Measurements from ENCODE around the gene CAP2.

The CAP2 gene, protein sequence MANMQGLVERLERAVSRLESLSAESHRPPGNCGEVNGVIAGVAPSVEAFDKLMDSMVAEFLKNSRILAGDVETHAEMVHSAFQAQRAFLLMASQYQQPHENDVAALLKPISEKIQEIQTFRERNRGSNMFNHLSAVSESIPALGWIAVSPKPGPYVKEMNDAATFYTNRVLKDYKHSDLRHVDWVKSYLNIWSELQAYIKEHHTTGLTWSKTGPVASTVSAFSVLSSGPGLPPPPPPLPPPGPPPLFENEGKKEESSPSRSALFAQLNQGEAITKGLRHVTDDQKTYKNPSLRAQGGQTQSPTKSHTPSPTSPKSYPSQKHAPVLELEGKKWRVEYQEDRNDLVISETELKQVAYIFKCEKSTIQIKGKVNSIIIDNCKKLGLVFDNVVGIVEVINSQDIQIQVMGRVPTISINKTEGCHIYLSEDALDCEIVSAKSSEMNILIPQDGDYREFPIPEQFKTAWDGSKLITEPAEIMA

DNA sequence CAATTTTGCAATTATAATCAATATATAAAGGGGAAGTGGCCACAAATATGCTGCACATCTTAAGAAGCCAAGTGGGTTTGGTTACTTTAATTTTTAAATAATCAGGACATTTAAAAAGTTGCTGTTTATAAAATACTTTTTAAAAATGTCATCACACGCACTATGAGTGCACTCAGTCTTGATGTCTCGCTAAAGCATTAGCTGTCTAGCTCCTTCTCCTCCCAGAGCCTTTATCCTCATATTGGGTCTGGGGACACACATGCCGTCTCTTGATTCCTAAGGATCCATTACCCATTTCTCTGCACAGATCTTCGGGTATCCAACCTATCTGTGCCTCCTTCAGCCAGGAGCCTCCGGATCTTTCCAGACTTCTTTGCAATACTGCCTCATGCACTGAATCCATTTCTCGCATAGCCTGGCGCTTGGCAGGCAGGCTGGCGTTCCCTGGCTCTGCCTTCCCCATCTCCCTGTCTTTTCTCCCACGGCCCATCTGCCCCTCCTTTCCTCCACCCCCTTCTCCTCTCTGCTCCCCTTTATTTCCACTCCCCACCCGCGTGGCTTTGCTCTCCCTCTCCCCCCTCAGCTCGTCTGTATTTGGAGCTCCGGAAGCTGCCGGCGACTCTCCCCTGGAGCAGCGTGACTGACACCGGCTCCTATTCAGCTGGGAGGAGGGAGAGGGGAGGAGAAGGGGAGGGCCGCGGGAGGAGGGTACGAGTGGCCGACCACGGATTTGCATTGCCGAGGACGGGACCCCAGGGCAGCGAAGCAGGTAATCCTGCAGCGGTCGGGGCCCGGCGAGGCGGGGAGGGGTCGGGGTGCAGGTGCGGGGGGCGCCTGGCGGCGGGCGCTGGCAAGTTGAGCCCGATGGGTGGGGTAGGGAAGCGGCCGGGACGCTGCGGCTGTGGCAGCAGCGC is at the start of gene CAP2:
CAP2 (plus strand) TSS at position 618 of the 914 bp plus-strand sequence. CDS start 27,961 bp downstream, outside the sequence.
- DNase-seq: peak; percentile 58 to 81

DNA sequence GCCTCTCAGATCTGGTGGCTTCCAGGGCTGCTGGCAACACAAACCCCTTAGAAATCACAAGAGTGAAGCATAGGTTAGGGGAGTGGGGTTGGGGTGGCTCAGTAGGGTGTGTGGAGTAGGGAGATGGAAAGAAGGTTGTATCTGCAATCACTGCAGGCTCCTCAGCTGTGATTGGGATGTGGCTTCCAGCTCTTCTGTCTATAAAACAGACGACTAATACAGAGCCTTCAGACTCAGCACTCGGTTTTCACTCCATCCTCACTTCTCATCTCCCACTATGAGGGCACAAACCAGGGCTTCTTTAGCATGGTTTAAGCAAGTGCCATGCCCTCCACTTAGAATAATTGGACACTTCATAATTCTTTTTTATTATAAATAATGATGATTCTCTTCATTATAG is 46.4 kb upstream of the CAP2 start:
- no peak for DNase-seq

DNA sequence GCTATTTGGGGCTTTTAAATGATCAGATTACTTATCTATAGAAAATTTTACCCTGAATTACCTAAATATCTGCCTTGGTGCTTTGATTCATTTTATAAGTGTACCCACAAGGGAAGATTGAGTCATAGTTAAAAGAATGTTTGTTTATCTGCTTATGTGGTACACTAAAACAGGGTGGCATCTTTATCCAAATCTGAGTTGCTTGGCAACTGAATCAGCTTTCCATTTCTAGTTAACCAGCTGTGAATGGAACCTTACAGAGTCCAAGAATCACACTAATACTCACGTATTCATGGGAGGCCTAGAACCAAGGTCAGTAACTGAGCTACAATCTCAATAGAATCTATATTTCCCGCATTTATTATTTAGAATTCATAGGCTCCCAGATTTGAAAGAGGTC is 44.0 kb upstream of the CAP2 start:
- no peak for DNase-seq

DNA sequence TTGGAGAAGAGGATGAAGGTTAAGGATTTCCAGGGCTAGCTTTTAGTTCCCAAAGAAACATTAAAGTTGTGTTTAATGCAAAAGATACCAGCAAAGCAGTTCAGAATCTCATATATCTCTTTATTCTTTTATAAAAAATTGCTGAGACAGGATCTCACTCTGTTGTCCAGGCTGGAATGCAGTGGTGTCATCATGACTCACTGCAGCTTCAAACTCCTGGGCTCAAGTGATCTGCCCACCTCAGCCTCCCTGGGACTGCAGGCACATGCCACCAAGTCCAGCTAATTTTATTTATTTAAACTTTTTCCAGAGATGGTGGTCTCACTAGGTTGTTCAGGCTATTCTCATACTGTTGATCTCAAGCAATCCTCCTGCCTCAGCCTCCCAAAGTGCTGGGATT is 41.1 kb upstream of the CAP2 start:
- DNase-seq: no peak

DNA sequence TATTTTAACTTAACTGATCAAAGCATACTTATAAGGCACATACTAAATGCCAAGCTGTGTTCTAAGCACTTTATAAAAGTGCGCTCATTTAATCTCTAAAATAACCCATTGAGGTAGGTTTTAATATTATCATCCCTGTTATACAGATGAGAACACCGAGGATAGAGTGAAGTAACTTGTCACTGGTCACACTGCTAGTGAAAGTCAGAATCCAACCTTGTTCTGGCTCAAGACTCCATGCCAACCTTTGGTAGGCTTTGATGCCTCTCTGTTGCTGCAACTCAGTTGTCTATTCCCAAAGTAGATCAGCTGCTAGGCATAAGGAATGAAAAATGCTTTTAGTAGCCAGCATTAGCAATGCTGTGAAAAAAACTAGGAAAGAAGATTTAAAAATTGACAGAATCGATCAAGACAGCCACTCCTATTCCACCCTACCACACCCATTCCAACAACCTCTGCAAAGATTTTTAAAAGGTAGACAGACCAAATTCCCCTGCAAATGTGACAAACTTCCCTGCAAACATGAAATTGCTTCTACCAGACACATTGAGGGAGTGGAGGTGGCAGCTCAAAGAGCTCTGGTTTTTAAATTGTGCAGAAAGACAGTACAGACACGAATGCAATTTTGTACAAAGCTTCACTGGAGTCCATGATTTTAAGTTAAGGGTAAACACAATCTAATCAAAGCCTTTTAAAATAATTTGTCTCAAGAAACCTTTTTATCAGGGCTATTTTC is 39.8 kb upstream of the CAP2 start:
- no peak for DNase-seq

DNA sequence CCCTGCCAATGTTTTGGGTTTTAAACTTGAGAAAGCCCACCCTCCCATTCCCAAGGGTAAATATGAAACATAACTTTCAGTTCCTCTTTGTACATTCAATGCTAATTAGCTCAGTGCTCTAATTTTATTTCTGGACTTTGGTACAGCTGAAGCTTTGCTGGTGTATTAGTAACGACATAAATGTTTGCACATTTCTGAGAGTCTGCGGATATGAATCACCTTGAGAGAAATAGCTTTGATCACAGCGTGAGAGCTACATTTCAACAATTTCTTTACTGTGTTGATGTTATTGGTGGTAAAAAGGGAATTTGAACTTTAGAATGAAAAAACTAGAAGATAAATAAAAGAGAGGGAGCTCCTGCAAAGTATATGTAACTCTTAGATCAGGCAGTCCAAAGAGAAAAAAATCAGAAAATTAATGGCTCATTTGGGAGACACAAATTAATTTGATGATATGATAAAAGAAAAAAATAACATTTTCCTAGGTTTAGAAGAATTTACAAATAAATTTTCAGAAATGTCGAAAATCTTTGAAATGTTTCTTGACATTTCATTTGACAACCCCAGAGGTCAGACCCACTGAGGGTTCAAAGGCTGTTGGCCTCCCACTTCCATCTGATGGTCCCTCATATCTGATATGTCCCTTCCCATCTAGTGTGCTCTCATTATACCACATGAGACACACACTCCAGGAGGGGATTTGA is 38.5 kb upstream of the CAP2 start:
- no peak for DNase-seq

DNA sequence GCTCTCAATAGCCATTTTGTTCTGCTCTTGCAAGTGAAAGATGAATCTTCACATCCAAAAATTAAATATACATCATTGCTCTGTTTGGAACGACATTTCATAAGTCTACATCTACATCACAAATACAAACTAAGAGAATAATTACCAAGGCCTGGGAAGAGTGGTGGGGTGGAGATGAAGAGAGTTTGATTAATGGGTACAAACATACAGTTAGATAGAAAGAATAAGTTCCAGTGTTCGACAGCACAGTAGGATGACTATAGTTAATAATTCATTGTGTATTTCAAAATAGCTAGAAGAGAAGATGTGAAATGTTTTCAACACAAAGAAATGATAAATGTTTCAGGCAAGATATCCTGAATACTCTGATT is 38.0 kb upstream of the CAP2 start:
- no peak for DNase-seq

DNA sequence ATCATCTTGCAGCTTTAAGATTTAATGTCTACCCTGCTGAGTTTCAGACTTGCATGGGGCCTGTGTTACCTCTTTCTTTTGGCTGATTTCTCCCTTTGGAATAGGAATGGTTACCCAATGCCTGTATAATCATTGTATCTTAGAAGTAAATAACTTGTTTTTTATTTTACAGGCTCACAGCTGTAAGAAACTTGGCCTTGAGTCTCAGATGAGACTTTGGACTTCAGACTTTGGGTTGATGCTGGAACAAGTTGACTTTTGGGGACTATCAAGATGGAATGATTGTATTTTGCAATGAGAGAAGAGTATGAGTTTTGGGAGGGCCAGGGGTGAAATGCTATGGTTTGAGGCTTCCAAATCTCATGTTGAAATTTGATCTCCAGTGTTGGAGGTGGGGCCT is 34.9 kb upstream of the CAP2 start:
- DNase-seq: no peak

DNA sequence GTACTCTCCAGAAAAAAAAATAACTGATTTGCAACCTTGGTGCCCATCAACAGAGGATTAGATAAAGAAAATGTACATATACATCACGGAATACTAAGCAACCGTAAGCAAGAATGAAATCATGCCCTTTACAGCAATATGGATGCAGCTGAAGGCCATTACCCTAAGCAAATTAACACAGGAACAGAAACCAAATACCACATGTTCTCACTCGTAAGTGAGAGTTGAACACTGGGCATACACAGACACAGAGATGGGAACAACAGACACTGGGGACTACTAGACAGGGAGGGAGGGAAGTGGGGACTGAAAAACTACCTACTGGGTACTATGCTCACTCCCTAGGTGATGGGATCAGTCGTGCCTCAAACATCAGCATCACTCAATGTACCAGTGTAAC is 32.8 kb upstream of the CAP2 start:
- no peak for DNase-seq

DNA sequence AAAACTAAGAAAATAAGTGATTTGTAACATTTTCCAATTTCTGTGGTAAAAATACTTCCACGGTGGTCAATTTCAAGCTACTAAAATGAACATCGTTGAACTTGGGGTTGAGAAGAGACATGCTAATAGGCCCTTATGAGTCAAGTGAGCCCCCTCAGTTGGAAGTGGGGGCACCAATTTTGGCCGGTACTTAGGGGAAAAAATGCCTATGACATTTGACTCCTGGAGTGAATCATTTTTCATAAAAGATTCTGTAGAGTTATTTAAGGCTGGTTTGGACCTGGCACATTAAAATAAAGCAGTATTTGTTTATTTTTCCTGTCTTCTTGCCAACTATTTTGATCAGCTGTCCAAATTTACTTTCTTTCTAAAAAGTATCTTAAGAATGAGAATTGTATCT is 32.4 kb upstream of the CAP2 start:
- DNase-seq: no peak

DNA sequence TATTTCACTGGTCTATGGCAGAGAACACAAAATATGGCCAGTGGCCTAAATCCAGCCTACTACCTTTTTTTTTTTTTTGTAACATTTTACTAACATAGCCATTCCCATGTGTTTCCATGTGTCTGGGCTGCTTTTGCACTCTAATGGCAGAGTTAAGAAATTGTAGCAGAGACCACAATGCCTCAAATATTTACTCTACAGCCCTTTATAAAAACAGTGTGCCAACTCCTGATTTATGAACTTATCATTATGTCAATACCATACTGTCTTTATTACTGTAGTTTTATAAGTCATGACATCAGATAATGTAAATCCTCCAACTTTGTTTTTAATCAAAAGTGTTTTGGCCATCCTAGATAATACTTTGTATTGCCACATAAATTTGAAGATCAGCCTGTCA is 27.4 kb upstream of the CAP2 start:
- DNase-seq: no peak

DNA sequence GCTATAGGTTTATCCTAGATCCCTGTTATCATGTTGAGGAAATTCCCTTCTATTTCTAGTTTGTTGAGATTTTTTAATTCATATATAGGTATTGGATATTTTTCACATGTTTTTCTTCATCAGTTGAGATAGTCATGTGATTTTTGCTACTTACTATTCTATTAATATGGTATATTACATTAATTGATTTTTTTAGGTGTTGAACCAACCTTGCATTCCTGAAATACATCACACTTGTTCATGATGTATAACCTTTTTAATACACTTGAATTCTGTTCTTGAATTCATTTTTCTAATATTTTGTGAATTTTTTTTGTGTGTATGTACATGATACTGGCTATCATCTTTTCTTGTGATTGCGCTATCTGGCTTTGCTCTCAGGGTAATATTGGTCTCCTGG is 25.5 kb upstream of the CAP2 start:
- no peak for DNase-seq

DNA sequence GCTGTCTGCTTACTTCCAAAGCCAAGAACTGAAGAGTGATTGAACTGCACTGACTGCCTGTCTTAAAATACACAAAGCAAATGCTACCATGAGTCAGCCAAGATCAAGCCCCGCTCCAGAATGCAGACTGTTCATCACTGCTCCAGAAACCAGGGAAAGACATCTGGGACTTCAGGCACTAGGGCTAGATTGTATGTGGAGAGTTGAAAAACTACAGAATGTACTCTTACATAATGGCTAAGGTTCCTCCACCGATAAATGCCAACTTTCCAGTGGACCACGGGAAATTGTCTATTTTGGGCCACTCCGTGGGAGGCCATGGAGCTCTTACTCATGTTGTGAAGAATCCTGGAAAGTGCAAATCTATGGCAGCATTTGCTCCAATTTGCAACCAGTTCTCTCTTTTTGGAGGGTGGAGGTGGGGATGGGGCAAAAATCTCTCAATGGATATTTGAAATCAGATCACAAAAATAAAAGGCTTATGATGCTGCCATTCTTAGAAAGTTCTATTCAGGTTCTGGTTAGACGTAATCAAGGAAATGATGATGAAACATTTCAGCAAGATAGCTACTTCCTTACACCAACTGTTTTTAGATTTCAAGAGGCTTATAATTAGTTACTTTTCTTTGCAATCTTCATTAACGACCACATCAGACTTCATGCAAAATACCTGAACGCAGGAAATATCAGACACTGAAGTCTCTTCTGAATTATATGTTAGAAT is 11.8 kb upstream of the CAP2 start:
- DNase-seq: peak in 1 of 2 donors; percentile 17

DNA sequence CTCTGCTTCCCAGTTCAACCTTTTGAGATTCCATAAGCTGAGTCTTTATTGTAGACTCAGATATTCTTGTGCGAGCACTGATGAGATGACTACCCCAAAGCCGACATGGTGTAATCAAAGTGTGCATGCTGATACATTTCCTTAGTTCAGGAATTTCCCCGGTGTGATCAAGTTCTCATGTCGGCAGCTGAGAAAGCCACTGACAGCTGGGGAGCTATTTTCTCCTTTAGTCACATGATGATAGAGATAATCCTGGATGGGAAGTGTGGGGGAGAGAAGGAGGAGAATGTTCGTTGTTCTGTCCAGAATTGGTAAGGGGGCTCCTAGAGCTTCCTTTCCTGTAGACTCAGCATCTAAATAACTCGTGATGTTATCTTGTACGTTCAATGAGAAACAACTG is 7.7 kb upstream of the CAP2 start:
- DNase-seq: no peak

DNA sequence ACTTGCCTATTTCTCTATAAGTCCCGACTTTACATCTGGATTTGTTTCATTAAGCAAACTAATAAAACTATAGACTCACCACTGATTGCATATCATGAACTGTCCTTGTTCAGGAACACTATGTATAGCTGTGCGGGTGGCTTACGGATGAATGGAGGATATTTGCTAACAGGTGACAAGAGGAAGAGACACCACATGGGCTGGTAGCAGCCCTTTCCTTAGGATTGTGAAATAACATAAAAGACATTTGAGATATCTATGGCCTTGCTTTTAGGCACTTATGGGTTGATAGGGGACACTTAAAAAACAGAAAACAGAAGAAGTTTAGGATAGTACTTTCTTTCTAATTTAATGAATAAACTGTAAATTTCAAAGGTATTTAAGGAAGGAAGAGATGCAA is 5.0 kb upstream of the CAP2 start:
- no peak for DNase-seq

DNA sequence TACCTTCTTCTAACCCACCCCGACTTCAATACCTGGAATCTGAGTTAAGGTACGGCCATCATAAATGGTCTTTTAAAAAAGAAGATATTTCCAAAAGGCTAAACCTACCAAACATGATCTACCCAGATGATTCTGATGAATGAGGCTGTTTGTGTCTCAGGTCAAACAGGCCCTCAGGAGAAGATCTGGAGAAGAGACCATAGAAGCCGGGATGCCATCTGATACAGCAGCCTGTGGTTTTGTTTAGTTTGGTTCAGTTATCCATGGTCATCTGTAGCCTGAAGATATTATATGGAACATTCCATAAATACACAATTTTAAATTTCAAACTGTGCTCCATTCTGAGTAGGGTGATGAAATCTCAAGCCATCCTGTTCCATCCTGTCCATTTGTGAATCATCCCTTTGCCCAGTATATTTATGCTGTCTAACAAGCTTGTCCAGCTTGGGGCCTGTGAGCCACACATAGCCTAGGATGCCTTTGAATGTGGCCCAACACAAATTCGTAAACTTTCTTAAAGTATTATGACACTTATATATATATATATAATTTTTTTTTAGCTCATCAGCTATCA is 4.0 kb upstream of the CAP2 start:
- DNase-seq: no peak

DNA sequence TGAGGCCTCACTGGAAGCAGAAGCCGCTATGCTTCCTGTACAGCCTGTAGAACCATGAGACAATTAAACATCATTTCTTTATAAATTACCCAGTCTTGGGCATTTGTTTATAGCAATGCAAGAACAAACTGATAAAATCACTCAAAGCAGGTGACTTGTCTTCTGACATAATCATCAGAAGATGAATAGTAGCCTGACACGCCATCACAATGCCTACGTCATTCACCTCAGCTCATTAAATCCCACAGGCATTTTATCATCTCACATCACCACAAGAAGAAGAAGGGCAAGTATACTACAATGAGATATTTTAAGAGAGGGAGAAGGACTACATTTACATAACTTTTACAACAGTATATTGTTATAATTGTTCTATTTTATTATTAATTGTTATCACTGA is 3.1 kb upstream of the CAP2 start:
- no peak for DNase-seq

DNA sequence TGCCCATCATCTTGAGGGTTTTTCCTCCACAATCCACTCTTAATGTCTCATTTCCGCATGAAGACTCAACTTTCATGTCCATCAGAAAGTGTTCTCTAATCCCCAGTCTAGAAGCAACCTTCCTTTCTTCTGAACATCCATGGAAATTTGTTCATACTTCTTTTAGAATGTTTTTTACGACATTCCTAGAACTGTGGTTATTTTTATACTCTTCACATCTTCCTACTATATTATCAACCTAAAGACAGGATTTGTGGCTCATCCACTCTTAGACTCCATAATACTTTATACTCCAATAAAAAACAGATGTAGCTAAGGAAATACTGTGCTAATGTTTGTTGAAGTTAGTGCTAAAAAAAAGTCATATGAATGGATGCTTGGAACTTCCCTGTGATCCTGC is 1.4 kb upstream of the CAP2 start:
- DNase-seq: no peak

DNA sequence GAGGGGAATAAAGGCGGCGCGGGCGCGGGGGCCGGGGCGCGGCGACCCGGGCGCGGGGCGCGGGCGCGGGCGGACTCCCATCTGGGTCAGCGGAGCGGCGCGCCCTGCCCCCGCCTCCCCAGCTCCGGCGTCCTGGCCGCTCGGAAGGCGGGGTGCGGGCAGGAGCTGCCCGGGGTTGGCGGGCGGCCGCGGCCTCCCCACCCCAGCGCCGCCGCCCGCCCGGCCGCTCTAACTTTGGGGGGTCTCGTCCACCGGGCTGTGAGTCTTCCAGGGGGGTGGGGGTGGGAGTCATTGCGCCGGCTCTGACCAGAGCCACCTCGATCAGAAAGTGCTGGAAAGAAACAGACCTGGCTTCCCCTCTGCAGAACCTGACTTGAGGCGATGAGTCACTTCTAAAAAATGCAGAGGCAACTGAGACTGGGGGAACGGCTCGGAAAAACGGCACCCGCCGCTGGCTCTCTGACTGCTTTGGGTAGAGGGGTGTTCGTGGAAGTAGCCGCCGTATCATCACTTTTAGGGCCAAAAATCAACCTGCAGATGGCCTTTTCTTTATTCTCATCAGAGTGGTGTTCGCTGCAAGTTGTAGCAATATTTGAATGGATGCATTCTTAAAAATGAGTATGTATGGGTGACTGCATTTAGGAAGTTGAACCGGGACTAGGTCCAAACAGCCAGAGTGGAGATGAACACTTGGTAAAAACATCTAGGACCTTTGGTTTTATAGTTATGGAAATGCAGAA is 667 bp downstream of the CAP2 start:
- peak; percentile 15 to 58 for DNase-seq

DNA sequence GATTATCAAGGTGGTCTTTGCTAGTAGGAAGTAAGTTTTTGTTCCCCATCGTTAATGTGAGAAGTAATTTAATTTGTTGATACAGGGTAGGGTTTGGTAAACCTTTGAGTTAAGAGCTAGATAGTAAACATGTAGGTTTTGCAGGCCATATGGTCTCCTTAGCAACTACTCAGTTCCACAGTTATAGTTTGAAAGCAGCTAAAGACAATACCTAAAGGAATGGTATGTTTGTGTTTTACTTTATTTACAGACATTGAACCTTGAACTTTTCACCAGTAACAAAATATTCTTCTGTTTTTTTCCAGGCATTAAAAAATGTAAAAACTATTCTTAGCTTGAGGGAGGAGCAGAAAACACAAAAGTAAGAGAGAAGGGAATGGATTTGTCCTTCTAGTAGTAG is 1.7 kb downstream of the CAP2 start:
- no peak for DNase-seq

DNA sequence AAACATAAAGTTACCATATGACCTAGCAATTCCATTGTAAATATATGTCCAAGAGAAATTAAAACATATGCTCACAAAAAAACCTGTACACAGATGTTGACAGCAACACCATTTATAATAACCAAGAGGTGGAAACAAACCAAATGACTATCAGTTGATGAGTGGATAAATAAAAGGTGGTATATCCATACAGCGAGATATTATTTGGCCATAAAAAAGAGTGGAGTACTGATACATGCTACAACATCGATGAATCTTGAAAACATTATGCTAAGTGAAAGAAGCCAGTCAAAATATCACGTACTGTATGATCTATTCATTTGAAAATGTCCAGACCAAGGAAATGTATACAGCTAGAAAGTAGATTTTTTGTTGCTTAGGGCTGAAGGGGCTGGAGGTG is 2.9 kb downstream of the CAP2 start:
- DNase-seq: no peak

Data from hippocampal formation (tissue), 2 donors.